HG03469 (cell line): Measurements from ENCODE around the gene SH2D6.
"Not testable (repeated sequence)": the region's sequence is repeated elsewhere in the genome, so short reads cannot be mapped to it uniquely, and the experiment has no call there.

Experiments
- ATAC-seq: cut with Tn5 transposase; IDR thresholded peaks from one replicate; pipeline ENCODE4 v1.9.1; 2021; ENCODE audit warnings: mild to moderate bottlenecking, moderate library complexity, moderate number of reproducible peaks; ENCODE audit not compliant: unreplicated experiment

The SH2D6 gene

GRCh38 chr2:85439025-85439472 is 20.5 kb downstream of the SH2D6 start:
- no peak for ATAC-seq

DNA sequence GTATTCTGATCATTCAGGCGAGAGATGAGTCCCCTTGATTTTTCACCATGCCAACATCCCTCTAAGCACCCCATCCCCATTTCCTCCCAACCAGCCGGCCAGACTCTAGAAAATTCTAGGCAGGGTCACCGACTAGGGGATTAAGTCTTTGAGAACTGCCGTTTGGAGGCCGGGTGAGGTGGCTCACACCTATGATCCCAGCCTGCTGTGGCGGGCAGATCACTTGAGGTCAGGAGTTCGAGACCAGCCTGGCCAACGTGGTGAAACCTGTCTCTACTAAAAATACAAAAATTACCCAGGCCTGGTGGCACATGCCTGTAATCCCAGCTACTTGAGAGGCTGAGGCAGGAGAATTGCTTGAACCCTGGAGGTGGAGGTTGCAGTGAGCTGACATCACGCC is 21.1 kb downstream of the SH2D6 start:
- ATAC-seq, result not testable (repeated sequence)

- ATAC-seq, result no peak
These were observed 21.5 kb downstream of the SH2D6 start for GRCh38 chr2:85439986-85440385.

DNA sequence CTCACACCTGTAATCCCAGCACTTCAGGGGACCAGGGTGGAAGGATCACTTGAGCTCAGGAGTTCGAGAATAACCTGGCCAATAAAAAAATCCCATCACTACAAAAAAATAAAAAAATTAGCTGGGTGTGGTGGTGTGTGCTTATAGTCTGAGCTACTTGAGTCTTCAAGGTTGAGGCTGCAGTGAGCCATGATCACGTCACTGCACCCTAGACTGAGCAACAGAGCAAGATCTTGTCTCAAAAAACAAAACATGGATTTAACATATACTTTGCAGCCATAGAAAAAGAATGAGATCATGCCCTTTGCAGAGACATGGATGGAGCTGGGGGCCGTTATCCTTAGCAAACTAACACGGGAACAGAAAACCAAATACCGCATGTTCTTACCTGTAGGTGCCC is 22.2 kb downstream of the SH2D6 start:
- ATAC-seq, result no peak

DNA sequence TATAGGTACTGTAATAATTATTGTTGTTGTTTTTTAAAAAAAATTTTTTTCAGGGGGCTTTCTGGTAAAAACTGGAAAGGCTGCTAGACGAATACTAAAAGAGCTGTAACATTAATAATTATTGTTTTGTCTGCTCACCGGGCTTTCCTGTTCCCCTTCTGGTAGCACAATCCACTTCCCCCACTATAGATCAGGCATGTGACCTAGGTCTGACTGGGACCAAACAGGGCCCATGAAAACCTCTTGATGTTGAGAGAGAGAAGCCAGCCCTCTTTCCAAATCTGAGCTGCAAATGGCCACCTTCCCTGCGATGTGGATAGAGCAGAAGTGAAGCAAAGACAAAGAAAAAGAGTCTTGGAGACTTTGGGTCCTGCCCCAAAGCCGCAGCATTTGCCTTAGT is 23.4 kb downstream of the SH2D6 start:
- ATAC-seq, result no peak

DNA sequence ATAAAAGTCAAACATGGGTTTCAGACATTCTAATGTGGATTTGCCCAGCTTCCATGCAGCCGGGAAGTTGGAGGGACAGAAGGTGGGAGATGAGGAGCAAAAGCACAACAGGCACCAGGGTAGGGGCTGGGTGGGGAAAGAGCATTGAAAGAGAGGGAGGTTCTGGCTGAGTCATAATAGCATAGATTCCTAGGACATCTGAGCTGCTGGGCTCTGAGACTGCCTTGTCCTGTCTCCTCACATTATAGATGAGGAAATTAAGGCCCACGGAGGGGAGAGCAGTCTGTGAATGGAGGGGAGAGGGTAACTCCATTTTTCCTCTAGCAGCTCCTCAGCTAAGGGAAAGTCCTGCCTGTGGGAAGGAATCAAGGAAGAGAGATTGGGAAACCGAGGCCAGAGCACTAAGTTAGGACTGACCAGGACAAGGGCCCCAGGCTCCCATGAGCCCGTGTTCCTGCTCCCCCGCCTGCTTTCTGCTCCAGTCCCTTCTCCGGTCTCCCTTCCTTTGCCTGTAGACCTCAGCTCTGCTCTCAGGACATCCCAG is 26.2 kb downstream of the SH2D6 start:
- no peak for ATAC-seq

DNA sequence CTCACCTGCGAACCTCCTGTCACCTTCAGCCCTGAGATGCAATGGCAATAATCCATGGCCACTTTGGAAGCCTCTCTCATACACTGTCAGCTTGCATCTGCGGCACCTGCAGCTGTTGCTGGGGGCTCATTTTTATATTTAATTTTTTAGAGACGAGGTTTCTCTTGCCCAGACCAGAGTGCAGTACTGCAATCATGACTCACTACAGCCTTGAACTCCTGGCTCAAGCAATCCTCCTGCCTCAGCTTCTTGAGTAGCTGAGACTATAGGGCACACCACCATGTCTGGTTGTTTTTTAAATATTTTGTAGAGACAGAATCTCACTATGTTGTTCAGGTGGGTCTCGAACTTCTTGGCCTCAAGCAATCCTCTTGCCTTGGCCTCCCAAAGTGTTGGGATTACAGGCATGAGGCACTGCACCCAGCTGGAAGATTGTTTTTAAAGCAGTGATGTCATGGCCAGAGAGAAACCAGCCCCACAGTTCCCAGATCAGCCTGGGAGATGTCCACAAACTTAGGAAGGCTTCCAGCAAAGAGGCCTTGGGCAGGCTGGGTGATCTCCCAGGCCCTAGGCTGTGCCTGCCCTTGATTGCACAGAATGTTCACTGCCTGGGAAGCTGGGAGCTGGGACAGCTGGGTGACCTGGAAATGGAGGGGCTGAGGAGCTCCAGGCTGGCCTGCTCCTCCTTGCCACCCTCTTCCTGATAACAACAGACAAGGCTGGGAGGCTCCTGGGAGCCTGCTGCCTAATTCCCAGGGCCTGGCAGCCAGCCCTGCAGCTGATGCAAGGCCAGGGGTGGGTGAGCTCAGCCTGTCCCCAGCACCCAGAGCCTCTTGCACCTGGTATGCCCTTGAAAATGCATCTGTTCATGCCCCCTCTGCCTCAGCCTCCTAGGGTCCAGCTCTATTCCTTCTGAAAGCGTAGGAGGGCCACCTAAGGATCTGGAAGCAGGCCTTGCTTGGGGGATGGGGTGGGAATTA is 27.1 kb downstream of the SH2D6 start:
- no peak for ATAC-seq

GRCh38 chr2:85446296-85447221 is 28.0 kb downstream of the SH2D6 start:
- ATAC-seq, result no peak

GRCh38 chr2:85447222-85447585 is 28.7 kb downstream of the SH2D6 start:
- ATAC-seq, result no peak

- no peak for ATAC-seq
These were observed 30.1 kb downstream of the SH2D6 start for GRCh38 chr2:85448461-85449213.

GRCh38 chr2:85449214-85449588 is 30.7 kb downstream of the SH2D6 start:
- no peak for ATAC-seq

DNA sequence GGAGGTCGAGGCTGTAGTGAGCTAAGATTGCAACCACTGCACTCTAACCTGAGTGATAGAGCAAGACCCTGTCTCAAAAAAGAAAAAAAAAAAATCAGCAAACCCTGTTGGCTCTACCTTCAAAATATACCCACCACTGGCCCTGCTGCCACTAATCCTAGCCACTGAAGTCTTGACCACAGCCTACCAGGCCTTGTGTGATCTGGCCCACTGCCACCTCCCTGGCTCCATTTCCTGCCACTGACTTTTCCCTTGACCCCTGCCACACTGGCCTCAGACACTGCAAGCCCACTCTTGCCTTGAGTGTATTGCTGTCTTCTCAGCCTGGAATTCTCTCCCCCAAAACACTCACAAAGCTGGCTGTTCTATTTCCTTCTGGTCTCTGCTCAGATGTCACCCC is 33.7 kb downstream of the SH2D6 start:
- no peak for ATAC-seq

GRCh38 chr2:85453571-85453970 is 35.1 kb downstream of the SH2D6 start:
- no peak for ATAC-seq

DNA sequence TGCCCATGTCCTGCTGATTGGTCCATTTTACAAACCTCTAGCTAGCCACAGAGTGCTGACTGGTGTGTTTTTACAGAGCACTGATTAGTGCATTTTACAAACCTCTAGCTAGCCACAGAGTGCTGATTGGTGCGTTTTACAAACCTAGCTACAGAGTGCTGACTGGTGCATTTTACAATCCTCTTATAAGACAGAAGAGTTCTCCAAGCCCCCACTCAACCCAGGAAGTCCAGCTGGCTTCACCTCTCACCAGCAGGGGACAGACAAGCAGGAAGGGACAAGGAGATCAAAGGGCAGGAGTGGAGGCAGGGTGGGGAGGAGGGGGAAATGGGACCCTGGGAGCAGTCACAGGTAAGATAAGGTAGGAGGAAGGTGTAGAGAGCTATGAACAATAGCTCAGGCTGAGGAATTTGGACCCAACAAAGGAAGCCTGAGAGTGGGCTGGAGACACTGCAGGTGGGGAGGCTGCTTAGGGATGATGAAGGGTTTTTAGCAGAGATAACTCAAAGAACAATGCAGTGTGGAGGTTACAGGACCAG is 37.1 kb downstream of the SH2D6 start:
- ATAC-seq, result no peak

DNA sequence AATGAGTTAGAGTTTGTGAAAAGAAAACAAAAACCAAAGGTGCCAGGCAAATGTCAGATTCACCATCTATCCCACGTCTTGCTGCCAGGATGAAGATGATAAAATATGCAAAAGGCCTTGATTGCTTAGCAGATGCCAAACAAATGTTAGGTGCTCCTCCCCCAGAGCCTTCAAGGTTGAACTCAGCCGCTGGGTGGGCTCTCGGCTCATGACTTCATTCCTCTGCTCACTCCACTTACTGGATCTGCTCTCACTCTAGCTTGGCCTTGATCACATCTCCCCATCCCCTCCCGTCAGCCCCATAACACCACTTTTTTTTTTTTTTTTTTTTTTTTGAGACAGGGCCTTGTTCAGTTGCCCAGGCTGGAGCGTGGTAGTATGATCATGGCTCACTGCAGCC is 38.5 kb downstream of the SH2D6 start:
- ATAC-seq, result no peak

DNA sequence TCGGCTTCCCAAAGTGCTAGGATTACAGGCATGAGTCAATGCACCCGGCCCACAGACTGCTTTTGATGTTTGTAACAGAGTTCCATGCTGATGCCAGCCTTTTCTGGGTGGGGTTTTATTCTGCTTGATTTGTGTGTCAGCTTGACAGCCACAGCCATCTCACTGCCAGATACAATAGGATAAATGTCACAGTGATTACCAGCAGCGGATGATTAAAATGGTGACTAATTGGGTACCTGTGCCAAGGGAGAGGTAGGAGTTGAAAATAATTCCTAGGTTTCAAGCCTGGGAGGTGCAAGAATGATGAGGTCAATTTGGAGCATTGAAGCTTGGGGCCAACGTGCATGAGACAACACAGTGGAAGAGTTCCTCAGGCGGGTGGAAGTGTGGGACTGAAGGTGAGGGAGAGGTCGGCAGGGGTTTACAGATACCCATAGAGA is 39.4 kb downstream of the SH2D6 start:
- no peak for ATAC-seq

DNA sequence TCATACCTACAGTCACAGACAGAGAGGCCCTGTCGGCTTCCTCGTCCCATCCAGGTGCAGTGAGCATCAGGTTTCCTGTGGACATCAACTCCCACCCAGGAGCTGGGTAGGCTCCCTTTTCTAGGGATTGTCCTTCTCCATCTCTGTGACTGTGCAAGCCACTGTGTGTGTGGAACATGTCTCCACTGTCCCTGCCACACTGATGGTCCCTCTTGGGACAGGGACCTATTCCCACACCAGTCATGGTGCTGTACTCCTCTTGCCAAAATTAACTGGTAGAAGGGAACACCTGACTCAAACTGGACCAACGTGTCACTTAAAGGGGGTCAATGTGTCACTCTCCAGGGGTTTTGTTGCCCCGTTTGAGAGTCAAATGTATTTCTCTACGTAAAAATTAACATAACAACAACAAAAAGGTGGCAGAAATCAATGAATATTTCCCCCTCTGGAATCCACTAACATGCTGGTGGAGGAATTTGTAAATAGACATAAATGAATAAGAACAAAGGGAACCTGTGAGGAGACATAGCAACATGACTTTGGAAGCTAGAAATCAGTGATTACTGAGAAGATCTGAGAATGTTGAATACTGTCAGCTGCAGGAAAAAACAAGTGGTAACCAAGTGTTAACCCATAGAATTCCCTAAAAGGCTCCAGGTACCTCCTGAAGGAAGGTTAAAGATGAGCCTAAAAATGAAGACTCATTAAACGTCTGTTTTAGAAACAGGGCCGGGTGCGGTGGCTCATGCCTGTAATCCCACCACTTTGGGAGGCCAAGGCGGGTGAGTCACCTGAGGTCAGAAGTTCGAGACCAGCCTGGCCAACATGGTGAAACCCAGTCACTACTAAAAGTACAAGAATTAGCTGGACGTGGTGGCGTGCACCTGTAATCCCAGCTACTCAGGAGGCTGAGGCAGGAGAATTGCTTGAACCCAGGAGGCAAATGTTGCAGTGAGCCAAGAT is 40.4 kb downstream of the SH2D6 start:
- no peak for ATAC-seq

- no peak for ATAC-seq
These were observed 41.3 kb downstream of the SH2D6 start for GRCh38 chr2:85459771-85460170.

- no peak for ATAC-seq
These were observed 43.8 kb downstream of the SH2D6 start for GRCh38 chr2:85462322-85462721.
